ENCODE measurements around the gene DSCAML1. TPM values are rescaled to one million over a fixed set of nuclear protein-coding genes. Genes with fewer than 3 reads are reported as not detected.

DSCAML1 gene
- total RNA-seq, 2 donors from 2014 or later: 2.8 TPM; not detected in 1

DNA sequence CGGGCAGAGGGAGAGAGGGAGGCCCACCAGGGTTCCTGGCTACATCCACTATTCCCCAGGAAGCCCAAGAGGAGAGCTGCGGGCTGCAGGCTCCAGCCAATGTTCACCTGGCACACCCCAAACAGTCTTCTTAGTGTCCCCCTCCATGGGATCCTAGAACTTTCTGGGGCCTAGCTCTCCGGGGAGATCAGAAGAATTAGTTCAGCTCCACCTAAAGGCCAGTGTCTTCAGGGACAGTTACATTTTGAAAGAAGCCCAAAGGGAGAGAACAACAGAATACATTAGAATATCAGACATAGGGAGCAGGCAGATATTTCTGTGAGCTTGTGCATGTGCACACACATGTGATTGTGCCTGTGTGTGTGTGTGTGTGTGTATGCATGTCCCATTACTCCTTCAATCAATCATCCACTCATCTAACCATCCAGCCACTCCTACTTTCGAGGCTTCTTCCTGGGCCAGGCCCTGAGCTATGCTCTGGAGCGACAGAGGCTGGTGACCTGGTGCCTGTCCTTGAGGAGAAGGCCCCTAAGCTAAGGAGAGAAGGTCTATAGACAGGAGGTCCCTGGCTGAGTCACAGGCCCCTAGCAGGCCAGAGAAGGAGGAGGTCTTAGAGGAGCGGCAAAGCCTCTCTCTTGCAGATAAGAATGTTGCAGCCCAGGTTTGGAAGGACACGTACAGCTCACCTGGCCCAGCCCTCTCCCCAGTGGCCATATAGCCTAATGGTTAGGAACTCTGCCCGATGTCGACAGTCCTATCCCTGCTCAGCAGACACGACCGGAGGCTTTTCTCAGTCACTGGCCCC is 165.5 kb downstream of the DSCAML1 start:
- ATAC-seq (replicated peaks): no peak
- no peaks in the 10 kb centered on the region for H3K4me1 Mint-ChIP-seq
- H3K27ac Mint-ChIP-seq: no peak overlapping the region
- H3K4me3 Mint-ChIP-seq: no peak overlapping the region
- H3K36me3 Mint-ChIP-seq (ENCODE audit: low read depth): no peaks in the 10 kb centered on the region
- no peaks in the 10 kb centered on the region for H3K9me3 Mint-ChIP-seq
- H3K27me3 Mint-ChIP-seq: peaks cover 19% of the 10 kb centered on the region

DNA sequence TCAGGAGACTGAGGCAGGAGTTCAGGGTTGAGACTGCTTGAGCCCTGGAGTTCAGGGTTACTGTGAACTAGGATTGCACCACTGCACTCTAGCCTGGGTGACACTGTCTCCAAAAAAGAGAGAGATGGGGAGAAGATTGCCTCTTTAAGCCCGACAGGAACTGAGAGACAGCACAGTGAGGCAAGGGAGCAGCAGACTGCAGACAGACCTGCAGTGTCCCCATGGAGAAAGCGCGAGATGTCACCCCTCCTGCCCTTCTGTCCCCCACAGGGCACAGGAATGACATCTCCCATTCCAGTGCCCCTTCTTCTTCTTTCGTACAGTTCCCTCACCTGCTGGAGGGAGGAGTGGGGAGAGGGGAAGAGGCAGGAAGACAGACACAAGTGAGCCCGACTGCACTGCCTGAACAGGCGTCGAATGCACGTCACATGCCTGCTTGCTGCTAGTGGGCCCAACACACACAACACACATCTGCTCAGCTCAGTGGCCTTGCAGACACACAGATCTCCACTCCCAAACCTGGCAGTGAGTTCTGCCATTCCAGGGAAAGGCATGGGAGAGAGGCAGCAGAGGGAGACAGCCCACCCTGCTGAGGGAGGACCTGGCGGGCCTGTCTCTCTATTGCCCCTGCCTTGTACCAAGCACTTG is 167.0 kb downstream of the DSCAML1 start:
- H3K9me3 Mint-ChIP-seq: no peaks in the 10 kb centered on the region
- peaks cover 17% of the 10 kb centered on the region for H3K27me3 Mint-ChIP-seq
- no peaks in the 10 kb centered on the region for H3K4me1 Mint-ChIP-seq
- ATAC-seq (replicated peaks): no peak
- H3K36me3 Mint-ChIP-seq (ENCODE audit: low read depth): no peaks in the 10 kb centered on the region
- no peak overlapping the region for H3K27ac Mint-ChIP-seq
- H3K4me3 Mint-ChIP-seq: no peak overlapping the region

GRCh38 chr11:117629146-117629545 is 167.9 kb downstream of the DSCAML1 start:
- Mint-ChIP-seq H3K4me1 (no peaks in the 10 kb centered on the region), H3K27me3 (peaks cover 17% of the 10 kb centered on the region), H3K9me3 (no peaks in the 10 kb centered on the region), H3K36me3 (ENCODE audit: low read depth) (no peaks in the 10 kb centered on the region), H3K27ac (no peak overlapping the region), H3K4me3 (no peak overlapping the region)
- no peak for ATAC-seq (replicated peaks)

DNA sequence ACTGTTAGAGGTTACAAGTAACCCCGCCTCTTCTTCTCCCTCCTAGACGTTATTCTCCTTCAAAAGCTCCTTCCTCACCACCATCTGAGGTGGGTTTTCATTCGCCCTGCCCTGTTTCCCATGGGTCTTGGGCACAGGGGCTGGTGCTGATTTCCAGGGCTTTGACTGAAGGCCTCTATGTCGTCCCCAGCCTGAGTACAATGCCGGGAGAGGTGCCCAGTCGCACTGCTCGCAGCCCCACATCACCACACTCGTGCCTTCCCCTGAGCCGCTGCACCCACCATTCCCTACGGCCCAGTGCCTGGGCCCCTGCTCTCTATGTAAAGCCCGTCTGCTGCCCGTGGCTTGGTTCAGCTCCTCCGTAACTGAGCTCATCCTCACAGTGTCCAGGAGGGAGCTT is 169.8 kb downstream of the DSCAML1 start:
- ATAC-seq (replicated peaks): no peak
- no peaks in the 10 kb centered on the region for H3K36me3 Mint-ChIP-seq (ENCODE audit: low read depth)
- no peaks in the 10 kb centered on the region for H3K4me1 Mint-ChIP-seq
- no peaks in the 10 kb centered on the region for H3K9me3 Mint-ChIP-seq
- no peak overlapping the region for H3K27ac Mint-ChIP-seq
- H3K27me3 Mint-ChIP-seq: peaks cover 17% of the 10 kb centered on the region
- no peak overlapping the region for H3K4me3 Mint-ChIP-seq

DNA sequence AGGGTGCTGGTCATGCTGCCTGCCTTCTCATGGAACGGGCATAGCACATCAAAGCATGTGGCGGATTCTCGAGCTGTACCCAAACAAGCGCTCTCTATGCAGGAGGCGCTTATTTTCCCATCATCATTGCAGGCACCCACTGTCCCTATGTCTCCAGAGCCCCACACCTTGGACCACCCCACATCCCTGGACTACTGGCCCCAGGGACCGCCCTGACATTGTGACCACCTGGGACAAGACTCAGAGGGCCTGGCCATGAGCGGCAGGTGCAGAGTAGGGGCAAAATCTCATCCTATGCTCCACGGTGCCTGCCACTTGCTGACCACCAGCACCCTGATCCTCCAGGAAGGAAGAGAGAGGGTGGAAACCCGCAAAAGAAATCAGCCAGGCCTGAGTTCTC is 170.4 kb downstream of the DSCAML1 start:
- Mint-ChIP-seq H3K9me3 (peaks cover 2% of the 10 kb centered on the region), H3K36me3 (ENCODE audit: low read depth) (no peaks in the 10 kb centered on the region), H3K4me3 (no peak overlapping the region), H3K27me3 (peaks cover 17% of the 10 kb centered on the region), H3K4me1 (no peaks in the 10 kb centered on the region), H3K27ac (no peak overlapping the region)
- ATAC-seq (replicated peaks): no peak

DNA sequence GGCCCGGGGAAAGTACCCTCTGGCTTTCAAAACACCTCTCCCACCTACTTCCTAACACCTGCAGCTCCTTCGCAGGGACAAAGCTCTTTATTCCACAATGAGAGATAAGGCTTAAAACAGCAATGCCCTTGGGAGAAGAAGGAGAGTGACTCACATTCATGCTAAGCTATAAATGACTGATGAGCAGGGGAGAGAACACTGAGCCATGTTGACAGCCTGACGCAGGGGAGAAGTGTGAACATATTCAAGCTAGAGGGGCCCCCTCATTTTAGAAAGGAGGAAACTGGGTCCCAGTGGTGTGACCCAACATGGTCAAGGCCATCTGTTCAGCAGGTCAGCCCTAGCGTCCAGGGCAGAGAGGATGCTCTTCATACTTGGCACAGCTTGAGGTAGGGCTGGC is 171.8 kb downstream of the DSCAML1 start:
- no peak overlapping the region for H3K27ac Mint-ChIP-seq
- peaks cover 19% of the 10 kb centered on the region for H3K27me3 Mint-ChIP-seq
- peaks cover 7% of the 10 kb centered on the region for H3K9me3 Mint-ChIP-seq

DNA sequence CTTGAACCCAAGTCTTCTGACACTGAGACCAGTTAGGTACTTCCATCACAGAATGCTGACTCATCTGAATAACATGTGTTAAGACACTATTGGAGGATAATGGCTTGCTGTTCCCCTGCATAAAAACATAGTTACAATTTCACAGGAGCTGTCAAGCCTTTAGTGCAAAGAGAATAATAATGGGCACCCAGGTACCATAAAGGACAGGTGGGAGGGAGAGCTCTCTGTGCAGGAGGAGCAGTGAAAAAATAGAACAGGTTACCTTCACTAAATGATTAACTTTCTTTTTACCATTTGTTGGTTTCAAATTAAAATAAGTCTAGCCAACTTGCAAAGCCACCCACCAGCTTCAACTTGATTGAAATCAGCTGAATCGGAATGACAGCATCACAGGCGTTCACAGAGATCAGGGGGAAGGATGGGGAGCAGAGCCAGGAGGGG is 173.2 kb downstream of the DSCAML1 start:
- no peaks in the 10 kb centered on the region for H3K4me1 Mint-ChIP-seq
- ATAC-seq (replicated peaks): no peak
- peaks cover 7% of the 10 kb centered on the region for H3K9me3 Mint-ChIP-seq
- H3K27me3 Mint-ChIP-seq: peaks cover 18% of the 10 kb centered on the region
- no peaks in the 10 kb centered on the region for H3K36me3 Mint-ChIP-seq (ENCODE audit: low read depth)
- no peak overlapping the region for H3K27ac Mint-ChIP-seq
- H3K4me3 Mint-ChIP-seq: no peak overlapping the region

More for the DNA sequence above, 171.8 kb downstream of the DSCAML1 start:
- Mint-ChIP-seq H3K4me1 (no peaks in the 10 kb centered on the region), H3K36me3 (ENCODE audit: low read depth) (no peaks in the 10 kb centered on the region), H3K4me3 (no peak overlapping the region)
- no peak for ATAC-seq (replicated peaks)

DNA sequence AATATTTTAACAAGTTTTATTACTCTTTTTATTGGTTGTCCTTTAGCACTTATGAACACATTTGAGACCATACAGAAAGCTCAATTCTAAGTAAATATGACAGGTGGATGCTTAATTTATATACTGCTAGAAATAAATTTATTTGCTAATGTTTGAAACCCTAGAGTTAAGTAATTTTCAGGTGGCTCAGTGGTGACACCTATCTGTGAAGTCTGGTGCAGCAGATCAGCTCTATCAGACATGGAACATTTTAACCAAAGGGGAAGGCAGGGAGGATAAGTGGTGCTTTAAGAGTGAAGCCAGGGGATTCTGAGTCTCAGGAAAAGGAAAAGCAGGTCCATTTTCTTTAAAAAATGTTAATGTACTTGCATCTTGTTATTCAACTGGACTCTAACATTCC is 175.8 kb downstream of the DSCAML1 start:
- no peak for ATAC-seq (replicated peaks)
- no peaks in the 10 kb centered on the region for H3K36me3 Mint-ChIP-seq (ENCODE audit: low read depth)
- no peak overlapping the region for H3K4me3 Mint-ChIP-seq
- H3K27me3 Mint-ChIP-seq: peaks cover 12% of the 10 kb centered on the region
- H3K27ac Mint-ChIP-seq: no peak overlapping the region
- peaks cover 7% of the 10 kb centered on the region for H3K9me3 Mint-ChIP-seq
- no peaks in the 10 kb centered on the region for H3K4me1 Mint-ChIP-seq

DNA sequence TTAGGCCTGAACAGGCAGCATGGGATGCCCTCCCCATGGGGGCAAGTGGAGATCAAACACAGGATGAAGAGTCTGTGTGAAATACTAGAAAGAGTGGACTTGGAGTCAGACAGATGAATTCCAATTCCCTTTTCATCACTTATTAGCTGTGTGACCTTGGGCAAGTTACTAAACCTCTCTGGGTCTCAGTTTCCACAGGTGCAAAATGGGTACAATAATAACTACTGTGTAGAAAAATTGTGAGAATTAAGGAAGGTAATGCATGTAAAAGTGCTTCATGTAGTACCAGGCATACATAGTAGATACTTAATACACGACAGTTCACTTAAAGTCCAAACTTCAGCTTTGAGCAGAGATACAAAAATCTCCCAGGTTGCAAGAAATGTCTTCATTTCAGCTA is 176.4 kb downstream of the DSCAML1 start:
- Mint-ChIP-seq H3K27ac (no peak overlapping the region), H3K36me3 (ENCODE audit: low read depth) (no peaks in the 10 kb centered on the region), H3K9me3 (peaks cover 7% of the 10 kb centered on the region), H3K4me3 (no peak overlapping the region), H3K27me3 (peaks cover 12% of the 10 kb centered on the region), H3K4me1 (no peaks in the 10 kb centered on the region)
- ATAC-seq (replicated peaks): no peak

GRCh38 chr11:117620086-117620485 is 176.9 kb downstream of the DSCAML1 start:
- Mint-ChIP-seq H3K4me1 (no peaks in the 10 kb centered on the region), H3K27me3 (peaks cover 9% of the 10 kb centered on the region), H3K9me3 (peaks cover 7% of the 10 kb centered on the region), H3K36me3 (ENCODE audit: low read depth) (no peaks in the 10 kb centered on the region), H3K4me3 (no peak overlapping the region), H3K27ac (no peak overlapping the region)
- ATAC-seq (replicated peaks): no peak

- Mint-ChIP-seq H3K9me3 (peaks cover 7% of the 10 kb centered on the region), H3K4me1 (no peaks in the 10 kb centered on the region), H3K27me3 (peaks cover 8% of the 10 kb centered on the region), H3K27ac (no peak overlapping the region), H3K36me3 (ENCODE audit: low read depth) (no peaks in the 10 kb centered on the region), H3K4me3 (no peak overlapping the region)
- no peak for ATAC-seq (replicated peaks)
Measured at GRCh38 chr11:117619661-117620060, 177.4 kb downstream of the DSCAML1 start.

GRCh38 chr11:117618982-117619355 is 178.0 kb downstream of the DSCAML1 start:
- Mint-ChIP-seq H3K4me1 (no peaks in the 10 kb centered on the region), H3K27me3 (peaks cover 8% of the 10 kb centered on the region), H3K27ac (no peak overlapping the region), H3K36me3 (ENCODE audit: low read depth) (no peaks in the 10 kb centered on the region), H3K4me3 (no peak overlapping the region), H3K9me3 (peaks cover 10% of the 10 kb centered on the region)
- ATAC-seq (replicated peaks): no peak

GRCh38 chr11:117618302-117618981 is 178.6 kb downstream of the DSCAML1 start:
- no peak overlapping the region for H3K4me3 Mint-ChIP-seq
- H3K27me3 Mint-ChIP-seq: peaks cover 8% of the 10 kb centered on the region
- H3K9me3 Mint-ChIP-seq: peaks cover 10% of the 10 kb centered on the region
- no peaks in the 10 kb centered on the region for H3K36me3 Mint-ChIP-seq (ENCODE audit: low read depth)
- H3K4me1 Mint-ChIP-seq: no peaks in the 10 kb centered on the region
- H3K27ac Mint-ChIP-seq: no peak overlapping the region
- ATAC-seq (replicated peaks): no peak

DNA sequence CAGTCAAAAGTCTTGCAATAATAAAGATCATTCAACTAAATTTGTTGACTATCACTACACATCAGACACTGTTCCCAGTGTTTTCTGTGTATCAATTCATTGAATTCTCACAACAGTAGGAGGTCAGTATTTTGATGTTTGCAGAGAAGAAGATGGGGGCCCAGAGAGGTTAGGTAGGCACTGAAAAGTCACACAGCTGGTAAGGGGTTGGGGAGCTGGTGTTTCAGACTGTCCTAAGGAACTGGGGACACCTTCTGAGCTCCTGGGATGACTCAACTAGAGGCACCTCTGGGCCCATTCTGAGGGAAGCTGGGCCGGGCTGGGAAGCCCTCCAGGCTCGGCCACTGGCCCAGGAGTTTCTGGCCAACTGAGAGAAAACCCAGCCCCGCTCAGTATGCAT is 180.0 kb downstream of the DSCAML1 start:
- peaks cover 10% of the 10 kb centered on the region for H3K9me3 Mint-ChIP-seq
- H3K27me3 Mint-ChIP-seq: peaks cover 13% of the 10 kb centered on the region
- no peak for ATAC-seq (replicated peaks)
- no peak overlapping the region for H3K4me3 Mint-ChIP-seq
- H3K4me1 Mint-ChIP-seq: no peaks in the 10 kb centered on the region
- H3K36me3 Mint-ChIP-seq (ENCODE audit: low read depth): no peaks in the 10 kb centered on the region
- H3K27ac Mint-ChIP-seq: no peak overlapping the region

- no peak overlapping the region for H3K4me3 Mint-ChIP-seq
- peaks cover 3% of the 10 kb centered on the region for H3K9me3 Mint-ChIP-seq
- no peak for ATAC-seq (replicated peaks)
- H3K27me3 Mint-ChIP-seq: peaks cover 14% of the 10 kb centered on the region
- peaks cover 7% of the 10 kb centered on the region for H3K4me1 Mint-ChIP-seq
- no peaks in the 10 kb centered on the region for H3K36me3 Mint-ChIP-seq (ENCODE audit: low read depth)
- H3K27ac Mint-ChIP-seq: no peak overlapping the region
Measured at GRCh38 chr11:117614728-117615127, 182.3 kb downstream of the DSCAML1 start.
